ENCODE measurements around the gene MDN1. TPM values are rescaled to one million over a fixed set of nuclear protein-coding genes. Genes with fewer than 3 reads are reported as not detected.
"Not testable (repeated sequence)": the region's sequence is repeated elsewhere in the genome, so short reads cannot be mapped to it uniquely, and the experiment has no call there.

Gene MDN1
- polyA plus RNA-seq, 1 donor, result 24.8 TPM

DNA sequence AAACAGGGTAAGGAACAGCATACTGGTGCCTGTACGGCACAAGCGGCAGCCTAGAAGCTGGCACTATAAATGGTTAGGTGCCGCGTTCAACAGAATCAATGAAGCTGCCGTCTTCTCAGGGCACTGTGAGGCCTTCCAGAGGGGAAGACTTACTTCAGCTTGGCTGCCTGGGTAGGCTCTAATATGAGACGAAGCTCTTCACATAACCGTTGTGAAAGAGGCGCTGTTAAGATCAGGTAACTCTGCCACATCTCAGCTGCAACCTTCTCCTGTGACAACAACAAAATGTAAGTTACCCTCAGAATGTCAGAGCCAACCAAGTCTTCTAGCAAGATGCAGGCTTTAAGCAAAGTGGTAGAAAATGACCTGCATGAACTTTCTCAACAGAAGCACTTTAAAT lies 169.0 kb downstream of the MDN1 start:
- no peak for DNase-seq (ENCODE audit: low read depth)

DNA sequence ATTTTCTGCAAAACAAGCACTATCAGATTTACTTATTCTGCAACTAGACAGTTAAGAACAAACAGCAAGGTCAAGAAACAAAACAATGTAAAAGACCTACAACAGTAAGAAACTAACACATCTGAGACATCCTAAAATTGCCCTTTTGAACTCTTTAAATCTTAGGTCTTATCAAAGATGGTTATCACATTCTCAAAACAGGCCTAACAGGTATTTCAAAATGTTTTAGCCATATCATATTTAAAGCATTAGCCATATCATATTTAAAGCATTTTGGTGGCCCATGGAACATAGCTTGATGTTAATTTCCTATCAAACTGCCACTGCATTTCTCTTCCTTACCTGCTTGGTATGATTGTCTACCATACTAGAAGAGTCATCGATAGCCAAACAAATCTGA lies 169.9 kb downstream of the MDN1 start:
- DNase-seq (ENCODE audit: low read depth), result no peak

DNA sequence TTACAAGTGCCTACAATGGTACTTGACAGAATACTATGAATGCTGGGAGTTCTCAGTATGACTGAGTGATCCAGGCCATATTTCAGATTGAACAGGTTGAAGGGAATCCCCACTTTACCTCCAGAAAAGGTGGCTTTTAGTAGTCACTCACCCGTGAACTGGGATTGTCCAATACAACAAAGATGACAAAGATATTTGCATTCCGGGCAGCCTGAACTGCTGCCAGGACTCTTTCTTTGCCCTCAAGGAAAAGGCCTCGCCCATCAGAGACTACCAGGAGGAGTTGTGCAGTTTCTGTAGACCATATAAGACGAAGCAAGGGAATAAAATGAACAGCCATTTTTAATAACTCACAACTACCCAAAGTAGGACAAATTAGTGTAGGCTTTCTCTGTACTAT lies 174.7 kb downstream of the MDN1 start:
- DNase-seq (ENCODE audit: low read depth), result no peak

DNA sequence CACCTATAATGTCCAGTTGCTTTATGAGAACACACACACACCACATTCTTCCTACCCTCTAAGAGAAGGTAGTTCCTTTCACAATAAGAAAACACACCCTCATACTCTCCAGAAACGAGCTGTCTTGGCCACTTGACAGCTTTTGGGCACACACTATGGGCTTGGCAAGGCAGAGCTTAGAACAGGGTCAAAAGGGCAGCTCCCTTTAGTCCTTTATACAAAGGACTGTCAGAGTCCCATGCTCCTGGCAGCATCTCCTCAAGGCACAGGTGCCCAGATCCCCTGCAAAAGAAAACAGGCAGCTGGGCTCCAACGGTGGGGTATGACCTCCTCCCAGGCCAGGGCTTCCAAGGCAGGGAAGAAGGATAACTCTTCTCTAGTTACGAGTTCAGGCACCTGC lies 176.2 kb downstream of the MDN1 start:
- no peak for DNase-seq (ENCODE audit: low read depth)

DNA sequence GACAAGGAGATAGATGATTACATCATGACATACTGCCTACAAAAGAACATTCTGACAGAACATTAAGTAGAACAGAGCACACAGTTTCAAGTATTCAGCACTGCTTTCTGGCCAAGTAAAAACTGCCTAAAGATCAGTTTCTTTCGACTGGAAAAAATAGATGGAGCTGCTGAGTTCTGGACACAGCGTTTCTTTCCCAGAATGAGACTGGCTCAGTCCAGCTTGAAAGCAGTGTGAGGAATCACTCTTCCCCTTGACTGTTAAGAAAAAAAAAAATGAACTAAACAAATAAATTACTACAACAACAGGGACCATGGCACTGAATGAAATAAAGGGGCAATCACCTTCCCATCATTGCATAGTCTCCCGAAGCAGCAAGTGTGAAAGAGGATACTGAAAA lies 176.6 kb downstream of the MDN1 start:
- DNase-seq (ENCODE audit: low read depth), result no peak

DNA sequence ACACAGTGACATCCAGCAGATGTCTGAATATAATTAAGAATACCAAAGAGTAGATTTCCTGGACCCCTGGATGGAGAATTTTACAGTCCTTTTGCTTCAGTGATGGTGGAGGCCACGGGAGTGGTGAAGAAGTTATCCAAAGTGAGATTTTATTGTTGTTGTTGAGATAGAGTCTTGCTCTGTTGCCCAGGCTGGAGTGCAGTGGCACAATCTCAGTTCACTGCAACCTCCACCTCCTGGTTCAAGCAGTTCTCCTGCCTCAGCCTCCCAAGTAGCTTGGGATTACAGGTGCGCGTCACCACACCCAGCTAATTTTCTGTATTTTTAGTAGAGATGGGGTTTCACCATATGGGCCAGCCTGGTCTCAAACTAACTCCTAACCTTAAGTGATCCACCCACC lies 178.0 kb downstream of the MDN1 start:
- DNase-seq (ENCODE audit: low read depth), result not testable (repeated sequence)

DNA sequence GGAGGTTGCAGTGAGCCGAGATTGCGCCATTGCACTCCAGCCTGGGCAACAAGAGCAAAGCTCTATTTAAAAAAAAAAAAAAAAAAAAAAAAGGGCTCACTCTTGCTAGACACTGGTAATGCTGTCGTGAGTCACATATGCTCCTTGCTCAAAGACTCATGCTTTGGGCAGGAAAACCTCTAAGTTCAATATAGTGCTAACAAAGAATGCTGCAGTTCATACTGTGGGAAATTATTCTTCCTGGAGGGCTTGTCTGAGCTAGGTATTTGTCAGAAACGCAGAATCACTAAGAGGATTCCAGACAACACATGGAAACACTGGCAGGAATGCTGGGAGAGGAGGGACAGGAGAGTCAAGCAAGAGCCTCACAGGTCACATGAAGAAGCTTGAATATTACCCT lies 178.8 kb downstream of the MDN1 start:
- DNase-seq (ENCODE audit: low read depth), result no peak

DNA sequence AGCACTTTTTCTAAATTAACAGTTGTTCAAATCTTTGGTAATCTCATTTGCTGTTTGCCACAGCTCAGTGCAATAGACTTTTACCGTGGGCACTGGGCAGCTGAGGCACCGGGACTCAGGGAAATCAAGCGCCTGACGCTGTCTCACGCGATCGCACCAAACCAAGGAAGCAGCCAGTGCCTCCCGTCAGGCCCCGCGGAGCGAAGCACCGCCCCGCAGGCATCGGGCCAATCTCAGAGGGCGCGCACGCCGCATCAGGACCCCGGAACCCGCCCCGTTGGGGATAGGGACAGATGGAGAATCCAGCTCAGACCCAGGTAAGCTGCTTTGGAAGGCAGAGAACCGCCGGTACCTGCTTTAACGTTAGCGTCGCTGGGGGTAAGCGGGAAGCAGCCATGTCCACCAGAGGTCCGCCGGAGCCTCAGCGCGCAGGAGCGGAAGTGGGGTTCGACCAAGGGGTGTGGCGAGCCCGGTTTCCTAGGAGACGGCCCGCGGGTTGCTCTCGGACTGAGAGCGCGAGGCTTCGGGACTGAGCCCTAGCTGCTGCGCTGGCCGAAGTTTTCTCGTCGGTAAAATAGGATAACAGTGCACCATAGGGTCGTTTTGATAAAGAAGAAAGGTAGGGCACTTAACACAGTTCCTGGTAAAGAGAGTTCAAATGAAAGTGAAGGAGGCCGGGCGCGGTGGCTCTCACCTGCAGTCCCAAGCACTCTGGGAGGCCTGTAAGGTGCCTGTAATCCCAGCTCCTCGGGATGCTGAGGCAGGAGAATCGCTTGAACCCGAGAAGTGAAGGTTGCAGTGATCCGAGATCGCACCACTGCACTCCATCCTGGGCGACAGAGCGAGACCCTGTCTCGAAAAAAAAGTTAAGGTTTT lies 181.0 kb downstream of the MDN1 start, which contains the start of gene LYRM2:
LYRM2 (minus strand) TSS at position 428 of the 876 bp plus-strand sequence; CDS start at position 397, 31 bp downstream.
- peak; percentile 76 for DNase-seq (ENCODE audit: low read depth)

DNA sequence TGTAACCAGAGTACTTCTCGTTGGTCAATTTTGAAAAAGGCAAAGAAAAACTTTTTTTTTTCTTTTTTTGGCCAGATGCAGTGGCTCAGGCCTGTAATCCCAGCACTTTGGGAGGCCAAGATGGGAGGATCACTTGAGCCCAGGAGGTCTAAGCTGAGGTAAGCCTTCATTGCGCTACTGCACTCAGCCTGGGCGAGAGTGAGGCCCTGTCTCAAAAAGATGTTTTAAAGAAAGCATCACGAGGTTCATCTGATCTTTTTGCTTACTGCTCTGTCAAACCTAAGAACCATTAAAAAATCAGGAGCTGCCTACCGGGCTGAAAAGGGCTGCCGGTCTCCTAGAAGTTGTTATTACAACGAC lies 181.7 kb downstream of the MDN1 start:
- DNase-seq (ENCODE audit: low read depth), result no peak

DNA sequence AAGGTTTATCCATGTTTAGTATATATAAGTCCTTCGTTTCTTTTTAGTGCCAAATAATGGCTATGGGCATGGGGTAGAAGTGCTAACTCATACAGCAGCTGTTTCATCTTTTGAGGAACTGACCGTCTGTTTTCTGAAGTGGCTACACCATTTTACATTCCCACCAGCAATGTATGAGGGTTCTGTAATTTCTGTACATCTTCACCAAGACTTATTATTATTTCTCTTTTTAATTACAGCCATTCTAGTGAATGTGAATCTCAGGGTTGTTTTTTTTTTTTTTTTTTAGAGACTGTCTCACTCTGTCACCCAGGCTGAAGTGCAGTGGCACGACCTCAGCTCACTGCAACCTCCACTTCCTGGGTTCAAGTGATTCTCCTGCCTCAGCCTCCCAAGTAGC lies 183.2 kb downstream of the MDN1 start:
- DNase-seq (ENCODE audit: low read depth), result not testable (repeated sequence)

DNA sequence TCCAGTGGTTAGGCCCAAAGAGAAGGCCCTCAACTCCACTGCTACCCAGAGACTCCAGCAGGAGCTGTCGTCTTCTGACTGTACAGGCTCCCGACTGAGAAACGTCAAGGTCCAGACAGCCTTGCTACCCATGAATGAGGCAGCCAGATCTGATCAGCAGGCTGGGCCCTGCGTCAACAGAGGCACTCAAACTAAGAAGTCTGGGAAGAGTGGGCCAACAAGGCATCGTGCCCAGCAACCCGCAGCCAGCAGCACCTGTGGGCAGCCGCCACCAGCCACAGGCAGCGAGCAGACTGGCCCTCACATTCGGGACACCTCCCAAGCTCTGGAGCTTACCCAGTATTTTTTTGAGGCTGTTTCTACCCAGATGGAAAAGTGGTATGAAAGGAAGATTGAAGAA lies 189.1 kb downstream of the MDN1 start:
- no peak for DNase-seq (ENCODE audit: low read depth)

DNA sequence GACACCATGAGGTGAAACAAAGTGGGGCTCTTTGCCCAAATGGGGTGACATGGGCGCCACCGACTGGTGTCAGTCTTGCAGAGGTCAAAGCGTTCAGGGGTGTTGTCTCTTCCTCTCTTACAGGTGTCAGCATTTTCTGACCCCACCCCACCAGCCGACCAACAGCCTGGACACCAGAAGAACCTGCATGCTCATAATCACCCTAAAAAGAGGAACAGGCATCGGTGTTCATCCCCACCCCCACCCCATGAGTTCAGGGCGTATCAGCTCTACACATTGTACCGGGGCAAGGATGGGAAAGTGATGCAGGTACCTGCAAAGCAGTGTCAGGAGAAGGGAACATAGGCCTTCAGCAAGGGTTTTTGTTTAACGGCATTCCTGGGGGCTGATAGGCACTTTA lies 195.8 kb downstream of the MDN1 start:
- no peak for DNase-seq (ENCODE audit: low read depth)

DNA sequence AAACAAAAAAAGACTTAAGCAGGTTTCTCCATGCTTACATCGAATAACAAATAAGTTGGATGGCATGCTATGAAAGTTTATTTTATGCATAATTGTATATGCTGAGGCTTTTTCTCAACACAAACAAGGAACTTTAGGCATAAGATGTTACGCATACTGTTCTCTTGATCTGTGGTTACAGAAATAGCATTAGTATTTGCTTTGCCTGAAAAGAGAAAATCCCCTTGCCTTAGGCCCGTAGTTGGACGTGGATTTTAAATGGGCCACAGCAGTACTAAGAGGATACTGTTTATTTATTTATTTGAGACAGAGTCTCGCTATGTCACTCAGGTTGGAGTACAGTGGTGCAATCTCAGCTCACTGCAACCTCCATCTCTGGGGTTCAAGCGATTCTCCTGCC lies 200.0 kb downstream of the MDN1 start:
- no peak for DNase-seq (ENCODE audit: low read depth)

DNA sequence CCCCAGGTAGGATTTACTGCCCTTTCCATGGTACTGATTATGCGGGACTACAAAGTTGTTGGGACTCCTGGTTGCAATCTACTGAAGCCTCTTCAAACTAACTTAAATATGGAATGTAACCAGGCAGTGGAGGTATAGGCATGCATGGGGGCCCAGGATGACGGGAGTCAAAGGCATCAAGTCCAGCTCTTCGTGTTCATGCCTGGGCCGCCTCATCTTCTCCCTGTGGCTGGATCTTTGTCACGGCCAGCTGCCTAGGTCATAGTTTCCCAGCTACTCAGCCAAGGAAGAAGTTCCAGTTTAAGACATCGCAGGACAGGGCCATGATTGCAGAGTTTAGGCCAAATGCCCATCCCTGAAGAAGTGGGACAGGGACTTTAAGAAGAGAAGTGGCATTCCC lies 201.6 kb downstream of the MDN1 start:
- DNase-seq (ENCODE audit: low read depth), result no peak

DNA sequence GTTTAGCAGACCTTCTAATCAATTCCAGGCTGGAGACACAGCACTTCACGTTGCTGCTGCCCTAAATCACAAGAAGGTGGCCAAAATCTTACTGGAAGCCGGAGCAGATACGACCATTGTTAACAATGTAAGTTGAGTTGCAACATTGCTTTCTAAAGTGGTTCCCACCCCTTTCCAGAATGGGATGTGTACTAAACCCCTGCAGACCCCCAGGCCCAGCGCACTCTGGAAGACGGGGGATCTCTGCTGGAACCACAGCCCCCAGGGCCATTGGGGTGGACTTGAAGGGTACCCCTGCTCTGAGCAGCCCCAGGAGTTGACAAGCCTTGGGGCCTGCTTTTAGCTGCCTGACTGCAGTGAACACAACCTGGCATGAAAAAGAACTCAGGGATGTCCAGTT lies 203.1 kb downstream of the MDN1 start:
- DNase-seq (ENCODE audit: low read depth), result no peak

DNA sequence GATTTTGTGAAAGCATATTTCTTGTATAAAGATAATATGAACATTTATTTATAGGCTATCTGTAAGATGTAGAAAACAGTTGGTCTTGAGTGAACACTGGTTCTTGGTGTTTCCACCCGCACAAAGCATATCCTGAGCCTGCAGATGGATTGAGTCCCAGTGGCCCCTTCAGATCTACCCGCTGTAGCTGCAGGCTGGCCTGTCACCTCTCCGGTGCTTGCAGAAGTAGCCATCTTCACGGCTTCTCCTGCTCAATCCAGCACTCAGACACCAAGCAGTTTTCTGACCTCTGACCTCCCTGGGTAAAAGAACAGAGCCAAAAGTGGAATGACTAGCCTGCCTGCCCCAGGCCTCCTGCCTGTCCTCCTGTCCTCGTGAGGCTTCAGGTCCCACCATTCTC lies 203.7 kb downstream of the MDN1 start:
- no peak for DNase-seq (ENCODE audit: low read depth)

DNA sequence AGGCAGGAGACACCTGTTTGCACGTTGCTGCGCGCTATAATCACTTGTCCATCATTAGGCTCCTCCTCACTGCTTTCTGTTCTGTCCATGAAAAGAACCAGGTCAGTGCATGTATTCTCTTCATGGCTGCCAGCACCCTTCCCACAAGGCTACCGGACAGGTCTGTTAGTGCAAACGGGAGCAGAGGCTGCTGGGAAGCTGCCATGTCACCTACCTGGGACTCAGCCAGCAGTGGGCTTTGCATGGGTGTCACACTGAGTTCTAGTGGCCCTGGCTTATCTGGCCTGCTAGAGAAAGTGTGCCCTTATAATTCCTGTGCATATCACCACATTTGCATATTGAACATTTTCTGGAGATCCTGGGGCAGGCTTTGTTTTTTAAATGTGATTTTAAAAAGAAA lies 205.8 kb downstream of the MDN1 start:
- no peak for DNase-seq (ENCODE audit: low read depth)

DNA sequence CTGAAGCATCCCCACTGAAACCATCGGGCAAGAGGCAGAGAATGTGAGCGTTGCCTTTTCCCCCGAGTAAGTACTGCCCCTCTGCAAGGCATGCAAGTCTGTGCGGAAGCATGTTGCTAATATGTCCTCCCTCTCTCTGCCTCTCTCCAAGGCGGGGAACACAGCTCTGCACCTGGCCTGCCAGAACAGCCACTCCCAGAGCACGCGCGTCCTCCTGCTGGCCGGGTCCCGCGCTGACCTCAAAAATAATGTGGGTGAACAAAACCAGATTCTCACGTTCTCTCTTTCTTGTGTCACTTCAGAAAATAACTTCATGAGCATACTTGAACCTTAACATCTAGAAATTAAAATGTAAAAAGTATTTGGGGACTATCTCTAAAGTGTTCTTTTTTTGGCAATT lies 207.5 kb downstream of the MDN1 start:
- no peak for DNase-seq (ENCODE audit: low read depth)

DNA sequence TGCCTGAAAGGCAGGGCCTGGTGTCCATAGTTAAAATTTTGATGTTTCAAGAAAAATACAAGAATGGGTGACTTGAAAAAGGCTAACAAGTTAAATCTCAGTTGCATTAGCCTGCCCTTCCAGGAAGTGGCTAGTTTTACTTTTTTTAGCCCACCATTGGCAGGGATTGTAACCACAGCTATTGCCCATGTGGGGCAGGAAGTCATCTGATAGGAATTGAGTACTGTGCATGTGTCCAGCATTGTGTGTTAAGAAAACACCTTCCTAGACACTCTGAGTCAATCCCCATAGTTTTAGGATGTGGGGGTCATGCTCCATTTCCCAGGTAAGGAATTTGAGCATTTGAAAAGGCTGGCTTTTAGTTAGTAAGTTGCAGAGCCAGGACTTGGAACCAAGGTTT lies 207.9 kb downstream of the MDN1 start:
- no peak for DNase-seq (ENCODE audit: low read depth)

DNA sequence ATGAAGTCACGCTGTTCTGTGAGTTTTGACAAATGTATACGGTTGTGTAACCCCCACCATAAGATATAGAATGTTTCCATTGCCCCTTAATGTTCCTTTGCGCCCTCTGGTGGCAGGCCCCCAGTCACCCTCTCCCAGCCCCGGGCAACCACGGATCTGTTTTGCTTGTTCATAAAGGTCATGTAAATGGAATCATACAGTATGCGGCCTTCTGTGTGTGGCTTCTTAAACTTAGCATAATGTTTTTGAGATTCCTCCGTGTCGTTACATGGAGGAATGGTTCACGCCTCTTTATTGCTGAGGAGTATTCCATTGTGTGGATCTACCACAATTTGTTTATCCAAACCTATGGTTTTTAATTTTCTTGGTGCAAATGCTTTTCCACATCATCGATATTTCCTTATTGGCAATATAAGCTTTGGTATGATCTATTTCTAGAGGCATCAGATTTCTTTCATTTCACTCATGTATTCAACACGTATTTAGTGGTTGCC lies 209.4 kb downstream of the MDN1 start:
- DNase-seq (ENCODE audit: low read depth), result no peak

DNA sequence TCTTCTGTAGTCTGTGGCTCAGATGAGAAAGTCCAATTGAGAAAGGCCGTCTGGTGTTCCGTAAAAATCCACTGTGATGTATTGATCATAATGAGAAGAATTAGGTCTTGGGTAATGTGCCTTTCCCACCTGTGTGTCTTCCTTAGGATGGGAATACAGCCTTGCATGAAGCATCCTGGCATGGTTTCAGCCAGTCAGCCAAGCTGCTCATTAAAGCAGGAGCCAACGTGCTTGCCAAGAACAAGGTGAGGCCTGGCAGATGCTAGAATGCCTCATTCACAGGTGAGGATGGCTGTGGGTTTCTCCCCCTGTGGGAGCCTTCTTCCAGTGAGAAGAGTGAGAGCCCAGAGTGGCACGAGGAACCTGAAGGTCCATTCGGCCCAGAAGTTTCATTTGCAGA lies 213.7 kb downstream of the MDN1 start:
- no peak for DNase-seq (ENCODE audit: low read depth)

DNA sequence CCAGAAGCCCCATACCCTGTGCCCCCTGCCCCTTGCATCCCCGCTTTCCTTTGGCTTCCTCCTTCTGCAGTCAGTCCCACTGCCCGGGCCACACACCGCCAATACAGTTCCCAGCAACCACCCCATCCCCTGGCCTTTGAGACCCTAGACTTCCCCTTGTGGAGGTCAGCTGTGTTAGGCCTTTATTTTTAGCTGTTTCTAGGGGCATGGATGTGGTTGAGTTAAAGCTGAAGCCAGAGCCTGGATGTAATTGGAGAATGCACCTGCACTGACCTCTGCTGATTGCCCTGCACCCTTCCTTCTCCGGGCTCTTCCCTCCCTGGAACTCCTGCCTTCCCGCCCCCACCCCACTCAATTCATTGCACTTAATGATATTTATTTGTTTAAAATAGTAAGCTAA lies 214.9 kb downstream of the MDN1 start:
- DNase-seq (ENCODE audit: low read depth), result no peak

DNA sequence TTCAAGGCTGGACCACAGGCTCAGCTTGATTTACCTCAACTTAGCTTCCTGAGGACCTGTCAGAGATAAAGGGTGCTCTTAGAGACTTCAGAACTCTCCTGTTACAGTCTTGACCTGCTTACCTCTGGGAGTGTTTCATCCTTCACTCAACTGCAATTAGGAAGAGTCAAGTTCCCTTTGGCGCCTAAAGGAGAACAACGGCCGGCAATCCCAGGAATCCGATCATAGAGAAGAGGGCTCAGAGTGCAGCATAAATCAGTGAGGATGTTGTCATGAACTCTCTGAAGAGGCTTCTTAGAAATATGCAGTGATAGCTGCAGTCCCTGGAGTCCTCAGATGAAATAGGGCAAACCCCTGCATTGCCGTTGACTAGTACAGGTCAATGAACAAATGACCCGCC lies 217.4 kb downstream of the MDN1 start:
- no peak for DNase-seq (ENCODE audit: low read depth)

DNA sequence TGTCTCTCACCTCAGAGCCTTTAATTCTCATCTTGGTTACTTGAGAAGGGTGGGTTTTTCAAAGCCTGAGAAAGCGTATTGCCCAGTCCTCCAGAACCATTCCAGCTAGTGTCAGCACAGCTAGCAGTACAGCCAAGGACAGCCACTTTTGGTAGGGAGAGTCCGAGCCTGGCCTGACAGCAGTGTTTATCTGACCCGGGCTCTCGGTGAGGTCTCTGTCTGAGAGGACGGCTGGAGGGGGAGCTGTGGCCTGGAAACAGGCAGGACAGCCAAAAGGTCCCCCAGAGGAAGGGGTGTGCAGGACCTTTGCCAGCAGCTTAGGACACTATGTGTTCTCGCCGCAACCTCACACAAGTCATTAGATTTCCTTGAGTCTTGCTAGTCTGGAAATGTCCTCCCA lies 219.9 kb downstream of the MDN1 start:
- no peak for DNase-seq (ENCODE audit: low read depth)
